ENCODE measurements around the gene TRAPPC10.

The TRAPPC10 gene

GRCh38 chr21:44084496-44085241 lies 72.6 kb downstream of the TRAPPC10 start:
- Histone ChIP-seq H3K4me3 (ENCODE audit: low read length, poor library complexity, severe bottlenecking) (no peak overlapping the region), H2AFZ (ENCODE audit: low read length) (no peak overlapping the region), H3K9ac (ENCODE audit: low read depth, low read length, poor library complexity, severe bottlenecking) (no peak overlapping the region), H3K36me3 (ENCODE audit: insufficient read depth, low read length) (peaks cover 83% of the 10 kb centered on the region; the same call in 1 of the 2 replicates), H3F3A (ENCODE audit: low read depth) (no peaks in the 10 kb centered on the region), H3K9me2 (replicated peaks; ENCODE audit: low read depth, low read length) (no peaks in the 10 kb centered on the region), H3K79me2 (ENCODE audit: insufficient read depth, low read length) (no peaks in the 10 kb centered on the region), H3K27me3 (ENCODE audit: insufficient read depth, low read length, poor library complexity, severe bottlenecking) (no peaks in the 10 kb centered on the region), H3K4me1 (ENCODE audit: insufficient read depth, low read length, poor library complexity, severe bottlenecking) (peaks cover 7% of the 10 kb centered on the region), H3K4me2 (ENCODE audit: low read depth, low read length, poor library complexity, severe bottlenecking) (no peak overlapping the region), H3K9me3 (ENCODE audit: insufficient read depth, low read depth, low read length) (no peaks in the 10 kb centered on the region), H4K20me1 (ENCODE audit: insufficient read depth, low read length, poor library complexity, severe bottlenecking) (no peaks in the 10 kb centered on the region)
- TF ChIP-seq EZH2phosphoT487 (IDR thresholded peaks at IDR 0.05; ENCODE audit: borderline replicate concordance) = no peak
- TF ChIP-seq CTCF (conservative IDR thresholded peaks at IDR 0.05; ENCODE audit: low read length) = no peak

GRCh38 chr21:44085491-44086321 lies 73.6 kb downstream of the TRAPPC10 start:
- no peaks in the 10 kb centered on the region for H3K9me2 ChIP-seq (replicated peaks; ENCODE audit: low read depth, low read length)
- H2AFZ ChIP-seq (ENCODE audit: low read length) = no peak overlapping the region
- H3K27me3 ChIP-seq (ENCODE audit: insufficient read depth, low read length, poor library complexity, severe bottlenecking) = no peaks in the 10 kb centered on the region
- no peaks in the 10 kb centered on the region for H4K20me1 ChIP-seq (ENCODE audit: insufficient read depth, low read length, poor library complexity, severe bottlenecking)
- no peaks in the 10 kb centered on the region for H3K9me3 ChIP-seq (ENCODE audit: insufficient read depth, low read depth, low read length)
- no peaks in the 10 kb centered on the region for H3F3A ChIP-seq (ENCODE audit: low read depth)
- peaks cover 7% of the 10 kb centered on the region for H3K4me1 ChIP-seq (ENCODE audit: insufficient read depth, low read length, poor library complexity, severe bottlenecking)
- peaks cover 82% of the 10 kb centered on the region; the same call in 1 of the 2 replicates for H3K36me3 ChIP-seq (ENCODE audit: insufficient read depth, low read length)
- H3K4me2 ChIP-seq (ENCODE audit: low read depth, low read length, poor library complexity, severe bottlenecking) = no peak overlapping the region
- no peak overlapping the region for H3K4me3 ChIP-seq (ENCODE audit: low read length, poor library complexity, severe bottlenecking)
- H3K79me2 ChIP-seq (ENCODE audit: insufficient read depth, low read length) = no peaks in the 10 kb centered on the region
- no peak for TF ChIP-seq EZH2phosphoT487 (IDR thresholded peaks at IDR 0.05; ENCODE audit: borderline replicate concordance)
- no peak overlapping the region for H3K9ac ChIP-seq (ENCODE audit: low read depth, low read length, poor library complexity, severe bottlenecking)

GRCh38 chr21:44086636-44087425 lies 74.7 kb downstream of the TRAPPC10 start:
- no peak for TF ChIP-seq EZH2phosphoT487 (IDR thresholded peaks at IDR 0.05; ENCODE audit: borderline replicate concordance)
- no peak for TF ChIP-seq CTCF (conservative IDR thresholded peaks at IDR 0.05; ENCODE audit: low read length)
- no peaks in the 10 kb centered on the region for H3K9me3 ChIP-seq (ENCODE audit: insufficient read depth, low read depth, low read length)
- no peak overlapping the region for H3K4me3 ChIP-seq (ENCODE audit: low read length, poor library complexity, severe bottlenecking)
- H2AFZ ChIP-seq (ENCODE audit: low read length) = no peak overlapping the region
- no peaks in the 10 kb centered on the region for H3K27me3 ChIP-seq (ENCODE audit: insufficient read depth, low read length, poor library complexity, severe bottlenecking)
- H3K9me2 ChIP-seq (replicated peaks; ENCODE audit: low read depth, low read length) = no peaks in the 10 kb centered on the region
- H3K9ac ChIP-seq (ENCODE audit: low read depth, low read length, poor library complexity, severe bottlenecking) = no peak overlapping the region
- H3F3A ChIP-seq (ENCODE audit: low read depth) = no peaks in the 10 kb centered on the region
- H4K20me1 ChIP-seq (ENCODE audit: insufficient read depth, low read length, poor library complexity, severe bottlenecking) = no peaks in the 10 kb centered on the region
- H3K79me2 ChIP-seq (ENCODE audit: insufficient read depth, low read length) = no peaks in the 10 kb centered on the region
- H3K4me2 ChIP-seq (ENCODE audit: low read depth, low read length, poor library complexity, severe bottlenecking) = no peak overlapping the region
- H3K36me3 ChIP-seq (ENCODE audit: insufficient read depth, low read length) = peaks cover 73% of the 10 kb centered on the region; the same call in 1 of the 2 replicates
- peaks cover 7% of the 10 kb centered on the region for H3K4me1 ChIP-seq (ENCODE audit: insufficient read depth, low read length, poor library complexity, severe bottlenecking)
